Activated naive CD4-positive, alpha-beta T cell treated with Interleukin-2 at 50 U/mL for 16 hours (primary cell): Measurements from ENCODE around the gene DTHD1.

Source experiments
- DNase-seq: peaks from one replicate; pipeline ENCODE4 v3.0.0-alpha.2; 2020

DTHD1 gene

GRCh38 chr4:36349938-36350549 is 68.6 kb downstream of the DTHD1 start:
- no peak for DNase-seq

GRCh38 chr4:36351082-36351666 is 69.8 kb downstream of the DTHD1 start:
- DNase-seq: peak; percentile 76

GRCh38 chr4:36353998-36354397 is 72.6 kb downstream of the DTHD1 start:
- DNase-seq: no peak

GRCh38 chr4:36358173-36358572 is 76.8 kb downstream of the DTHD1 start:
- no peak for DNase-seq

GRCh38 chr4:36360755-36361154 is 79.3 kb downstream of the DTHD1 start:
- no peak for DNase-seq

GRCh38 chr4:36363024-36363423 is 81.6 kb downstream of the DTHD1 start:
- no peak for DNase-seq

- no peak for DNase-seq
Measured at GRCh38 chr4:36374836-36375511, 93.6 kb downstream of the DTHD1 start.

GRCh38 chr4:36385951-36386571 is 104.6 kb downstream of the DTHD1 start:
- DNase-seq: peak; percentile 15

- no peak for DNase-seq
Measured at GRCh38 chr4:36386691-36387090, 105.3 kb downstream of the DTHD1 start.

GRCh38 chr4:36388710-36389109 is 107.3 kb downstream of the DTHD1 start:
- no peak for DNase-seq

GRCh38 chr4:36391411-36391810 is 110.0 kb downstream of the DTHD1 start:
- DNase-seq: no peak

GRCh38 chr4:36392024-36392423 is 110.6 kb downstream of the DTHD1 start:
- no peak for DNase-seq

- no peak for DNase-seq
Measured at GRCh38 chr4:36392916-36393315, 111.5 kb downstream of the DTHD1 start.
